Mucosa of stomach (tissue), 1 donor: Measurements from ENCODE around the gene DRD2.

Experiments used
- H3K27me3 ChIP-seq: one replicate; pipeline ENCODE4 v1.7.0; 2013; ENCODE audit warnings: mild to moderate bottlenecking, low read length; ENCODE audit not compliant: control insufficient read depth, insufficient read depth
- H3K36me3 ChIP-seq: one replicate; pipeline ENCODE4 v1.7.0; 2013; ENCODE audit warnings: low read length; ENCODE audit not compliant: control insufficient read depth, insufficient read depth
- H3K4me1 ChIP-seq: one replicate; pipeline ENCODE4 v1.7.0; 2013; ENCODE audit warnings: mild to moderate bottlenecking, low read length; ENCODE audit not compliant: control insufficient read depth, insufficient read depth
- H3K4me3 ChIP-seq: one replicate; pipeline ENCODE4 v1.7.0; 2013; ENCODE audit warnings: low read length
- H3K9ac ChIP-seq: one replicate; pipeline ENCODE4 v1.7.0; 2013; ENCODE audit warnings: mild to moderate bottlenecking, low read length, moderate library complexity
- H3K9me3 ChIP-seq: one replicate; pipeline ENCODE4 v1.7.0; 2013; ENCODE audit warnings: mild to moderate bottlenecking, low read length, moderate library complexity; ENCODE audit not compliant: control insufficient read depth
- donor health status: Pancreatic carcinoma.

The DRD2 gene

DNA sequence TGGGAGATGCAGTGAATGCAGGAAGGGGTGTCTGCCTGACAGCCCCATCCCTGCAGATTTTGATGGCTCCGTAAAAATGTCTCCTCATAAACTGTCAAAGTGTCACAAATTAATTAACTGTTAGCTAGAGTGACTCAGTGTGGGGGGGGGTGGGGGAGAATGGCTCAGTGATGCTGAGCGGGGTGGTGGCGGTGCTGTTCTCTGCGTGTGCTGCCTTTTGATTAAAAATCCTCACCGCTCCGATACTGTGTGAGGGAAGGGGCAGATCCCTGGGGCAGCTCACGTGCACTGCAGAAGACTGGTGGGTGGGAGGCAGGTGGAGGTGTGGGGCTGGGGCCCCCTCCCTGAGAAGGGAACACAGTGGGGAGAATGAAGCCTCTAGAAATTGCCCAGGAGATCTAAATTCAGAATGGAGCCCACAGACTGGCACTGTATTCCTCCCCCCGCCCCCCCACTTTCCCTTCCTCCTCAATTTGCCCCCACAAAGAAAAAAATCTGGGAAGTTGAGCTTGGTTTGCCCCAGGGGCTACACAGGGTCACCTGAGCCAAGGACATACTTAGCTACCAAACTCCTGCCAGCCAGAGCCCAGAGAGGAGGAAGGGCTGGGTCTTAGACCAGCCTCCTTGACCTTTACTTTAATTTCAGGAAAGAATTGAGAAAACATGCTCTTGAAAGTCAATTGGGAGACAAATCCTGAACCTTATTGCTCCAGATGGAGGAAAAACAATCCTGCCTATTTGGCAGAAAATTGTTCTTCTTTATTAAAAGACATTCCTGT lies 39.8 kb downstream of the DRD2 start:
- H3K36me3 ChIP-seq: no peaks in the 10 kb centered on the region
- H3K4me3 ChIP-seq: no peak overlapping the region
- peaks cover 5% of the 10 kb centered on the region for H3K27me3 ChIP-seq
- H3K4me1 ChIP-seq: no peaks in the 10 kb centered on the region
- no peaks in the 10 kb centered on the region for H3K9me3 ChIP-seq
- no peak overlapping the region for H3K9ac ChIP-seq

DNA sequence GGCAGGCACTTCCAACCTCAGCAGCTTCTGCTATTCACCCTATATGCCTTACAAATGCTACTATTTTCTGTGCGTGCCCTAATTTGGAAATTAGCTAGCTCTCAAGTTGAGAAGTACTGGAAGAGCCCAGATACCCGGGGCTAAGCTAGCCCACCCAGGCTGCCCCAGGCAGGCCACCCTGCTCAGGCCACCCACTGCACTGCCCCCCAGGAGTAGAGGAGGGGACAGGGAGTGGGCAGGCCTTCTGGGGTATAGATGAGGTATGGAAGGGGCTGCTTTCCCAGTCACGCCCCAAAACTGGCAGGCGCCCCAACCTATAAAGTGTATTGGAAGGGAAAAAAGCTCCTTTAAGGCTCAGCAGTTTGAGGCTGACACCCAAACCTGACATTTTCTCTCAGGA lies 43.5 kb downstream of the DRD2 start:
- H3K27me3 ChIP-seq: peaks cover 5% of the 10 kb centered on the region
- no peaks in the 10 kb centered on the region for H3K4me1 ChIP-seq
- H3K4me3 ChIP-seq: no peak overlapping the region
- no peaks in the 10 kb centered on the region for H3K9me3 ChIP-seq
- H3K36me3 ChIP-seq: no peaks in the 10 kb centered on the region
- no peak overlapping the region for H3K9ac ChIP-seq

DNA sequence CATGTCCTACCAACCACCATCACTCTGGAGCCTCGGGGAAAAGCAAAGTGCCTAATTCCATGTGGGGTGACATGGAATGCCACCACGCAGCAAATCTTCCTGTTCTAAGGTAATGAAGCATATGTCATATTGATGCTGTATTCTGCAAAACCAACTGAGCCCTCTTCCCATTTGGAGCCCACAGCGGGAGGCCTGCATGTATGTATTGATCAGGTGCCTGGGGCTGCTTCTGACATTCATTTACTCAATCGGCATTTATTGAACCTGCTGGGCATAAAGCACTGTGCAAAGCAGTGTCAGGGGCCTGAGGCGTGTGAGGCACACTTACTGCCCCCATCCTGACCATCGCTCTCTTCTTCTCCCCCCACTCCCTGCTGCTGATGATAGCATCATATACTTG lies 48.5 kb downstream of the DRD2 start:
- H3K36me3 ChIP-seq: no peaks in the 10 kb centered on the region
- no peaks in the 10 kb centered on the region for H3K9me3 ChIP-seq
- no peaks in the 10 kb centered on the region for H3K27me3 ChIP-seq
- H3K4me1 ChIP-seq: no peaks in the 10 kb centered on the region
- H3K9ac ChIP-seq: no peak overlapping the region
- H3K4me3 ChIP-seq: no peak overlapping the region

DNA sequence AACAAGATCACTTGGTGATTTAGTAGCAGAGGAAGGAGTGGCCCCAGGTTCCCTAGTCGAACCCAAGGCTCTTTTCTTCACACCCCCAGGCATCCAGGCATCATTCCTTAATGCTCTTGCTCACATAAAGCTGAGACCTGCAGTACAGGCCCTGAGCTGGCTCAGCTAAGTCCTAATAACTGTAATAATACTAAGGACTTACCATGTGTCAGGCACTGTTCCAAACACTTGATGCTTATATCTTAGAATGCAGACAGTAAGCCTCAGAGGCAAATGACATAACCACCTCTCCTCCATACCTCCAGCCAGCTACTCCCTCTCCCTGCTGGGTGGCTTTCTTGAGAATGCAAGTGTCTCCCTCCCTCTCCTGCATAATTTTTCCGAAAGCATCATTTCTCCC lies 54.4 kb downstream of the DRD2 start:
- Histone ChIP-seq H3K4me3 (no peak overlapping the region), H3K27me3 (no peaks in the 10 kb centered on the region), H3K36me3 (no peaks in the 10 kb centered on the region), H3K4me1 (no peaks in the 10 kb centered on the region), H3K9me3 (no peaks in the 10 kb centered on the region), H3K9ac (no peak overlapping the region)

DNA sequence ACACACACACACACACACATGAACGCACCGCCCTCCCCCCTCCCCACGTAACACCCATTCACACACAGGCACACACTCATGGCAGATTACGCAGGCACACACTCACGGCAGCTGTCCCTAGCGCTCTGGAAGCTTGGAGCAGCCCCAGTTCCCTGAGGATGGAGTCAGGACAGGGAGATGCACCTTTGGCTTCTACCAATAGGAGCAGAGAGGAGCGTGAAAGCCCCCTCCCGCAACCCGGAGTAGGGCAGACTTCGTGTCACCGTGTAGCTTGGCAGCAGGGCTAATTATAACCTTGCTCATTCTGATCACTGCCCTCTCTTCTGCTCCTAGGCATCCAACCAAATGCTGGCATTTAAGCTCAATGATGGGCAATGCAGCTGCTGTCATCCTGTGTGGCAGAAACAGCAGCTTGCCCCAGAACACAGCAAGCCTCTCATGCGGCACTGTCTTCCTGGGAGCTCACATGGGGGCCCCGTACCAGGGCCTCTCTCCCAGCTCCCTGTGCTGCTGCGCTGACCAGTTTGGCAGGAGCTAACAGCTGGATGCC lies 55.7 kb downstream of the DRD2 start:
- no peak overlapping the region for H3K4me3 ChIP-seq
- no peaks in the 10 kb centered on the region for H3K36me3 ChIP-seq
- H3K9me3 ChIP-seq: no peaks in the 10 kb centered on the region
- H3K4me1 ChIP-seq: no peaks in the 10 kb centered on the region
- H3K9ac ChIP-seq: no peak overlapping the region
- H3K27me3 ChIP-seq: no peaks in the 10 kb centered on the region

DNA sequence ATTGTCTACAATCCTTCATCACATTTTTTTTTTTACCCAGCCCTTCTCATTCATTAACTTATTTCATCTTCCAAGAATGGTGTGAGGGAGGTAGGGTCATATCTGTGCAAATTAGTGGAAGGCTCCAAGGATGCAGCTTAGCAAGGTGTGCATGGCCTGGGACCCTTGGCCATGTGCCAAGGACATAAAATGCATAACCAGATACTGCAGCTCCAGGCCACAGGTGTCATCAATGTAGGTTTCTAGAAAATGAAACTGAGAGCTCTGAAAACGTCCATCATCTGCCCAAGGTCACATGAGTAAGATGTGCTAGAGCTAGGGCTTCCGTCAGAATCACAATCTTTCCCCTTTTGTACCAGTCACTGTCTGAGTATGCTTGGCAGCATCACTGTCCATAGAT lies 57.8 kb downstream of the DRD2 start:
- Histone ChIP-seq H3K27me3 (no peaks in the 10 kb centered on the region), H3K4me1 (no peaks in the 10 kb centered on the region), H3K9me3 (no peaks in the 10 kb centered on the region), H3K4me3 (no peak overlapping the region), H3K36me3 (no peaks in the 10 kb centered on the region), H3K9ac (no peak overlapping the region)

DNA sequence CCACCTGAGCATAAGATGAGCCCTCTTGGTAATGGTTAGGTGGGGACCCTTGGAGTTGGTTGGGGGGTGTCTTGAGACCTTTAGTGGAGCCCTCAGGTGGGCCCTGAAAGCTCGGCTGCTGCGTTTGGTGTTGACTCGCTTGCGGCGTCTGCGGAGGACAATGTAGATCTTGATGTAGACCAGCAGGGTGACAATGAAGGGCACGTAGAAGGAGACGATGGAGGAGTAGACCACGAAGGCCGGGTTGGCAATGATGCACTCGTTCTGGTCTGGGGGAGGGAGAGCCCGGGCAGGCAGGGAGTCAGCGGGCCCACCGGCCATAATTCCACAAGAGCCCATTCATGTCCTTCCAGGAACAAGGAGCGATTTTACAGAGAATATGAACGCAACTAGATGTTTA lies 59.9 kb downstream of the DRD2 start:
- no peak overlapping the region for H3K4me3 ChIP-seq
- no peaks in the 10 kb centered on the region for H3K27me3 ChIP-seq
- H3K9ac ChIP-seq: no peak overlapping the region
- no peaks in the 10 kb centered on the region for H3K9me3 ChIP-seq
- no peaks in the 10 kb centered on the region for H3K4me1 ChIP-seq
- no peaks in the 10 kb centered on the region for H3K36me3 ChIP-seq

DNA sequence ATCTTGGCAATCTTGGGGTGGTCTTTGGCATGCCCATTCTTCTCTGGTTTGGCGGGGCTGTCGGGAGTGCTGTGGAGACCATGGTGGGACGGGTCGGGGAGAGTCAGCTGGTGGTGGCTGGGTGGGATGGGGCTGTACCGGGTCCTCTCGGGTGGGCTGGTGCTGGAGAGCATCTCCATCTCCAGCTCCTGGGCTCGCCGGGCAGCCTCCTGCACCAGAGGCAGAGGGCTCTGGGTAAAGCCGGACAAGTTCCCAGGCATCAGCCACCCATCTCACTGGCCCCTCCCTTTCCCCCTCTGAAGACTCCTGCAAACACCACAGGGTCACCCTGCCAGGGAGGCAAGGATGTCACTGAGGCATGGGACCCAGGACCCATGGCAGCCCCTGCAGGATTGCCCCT lies 62.5 kb downstream of the DRD2 start:
- Histone ChIP-seq H3K27me3 (no peaks in the 10 kb centered on the region), H3K4me3 (no peak overlapping the region), H3K4me1 (no peaks in the 10 kb centered on the region), H3K9me3 (no peaks in the 10 kb centered on the region), H3K9ac (no peak overlapping the region), H3K36me3 (no peaks in the 10 kb centered on the region)

DNA sequence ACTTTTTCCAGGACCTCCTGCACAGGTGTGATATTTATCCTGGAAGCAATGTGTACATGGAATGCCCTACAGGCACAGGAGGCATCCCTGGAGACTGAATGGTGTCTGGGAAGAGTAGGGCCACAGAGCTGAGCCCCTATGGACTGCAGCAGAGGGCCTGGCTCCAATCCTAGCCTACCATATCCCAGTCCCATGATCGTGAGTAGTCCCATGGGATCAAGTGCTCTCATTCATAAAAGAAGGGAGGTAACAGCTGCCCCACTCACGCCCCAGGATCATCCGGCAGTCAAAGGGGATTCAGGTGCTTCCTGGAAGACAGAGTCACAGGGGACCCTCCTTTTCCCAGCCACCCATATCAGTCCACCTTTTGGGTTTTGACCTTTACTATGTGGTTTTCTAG lies 63.7 kb downstream of the DRD2 start:
- H3K27me3 ChIP-seq: no peaks in the 10 kb centered on the region

DNA sequence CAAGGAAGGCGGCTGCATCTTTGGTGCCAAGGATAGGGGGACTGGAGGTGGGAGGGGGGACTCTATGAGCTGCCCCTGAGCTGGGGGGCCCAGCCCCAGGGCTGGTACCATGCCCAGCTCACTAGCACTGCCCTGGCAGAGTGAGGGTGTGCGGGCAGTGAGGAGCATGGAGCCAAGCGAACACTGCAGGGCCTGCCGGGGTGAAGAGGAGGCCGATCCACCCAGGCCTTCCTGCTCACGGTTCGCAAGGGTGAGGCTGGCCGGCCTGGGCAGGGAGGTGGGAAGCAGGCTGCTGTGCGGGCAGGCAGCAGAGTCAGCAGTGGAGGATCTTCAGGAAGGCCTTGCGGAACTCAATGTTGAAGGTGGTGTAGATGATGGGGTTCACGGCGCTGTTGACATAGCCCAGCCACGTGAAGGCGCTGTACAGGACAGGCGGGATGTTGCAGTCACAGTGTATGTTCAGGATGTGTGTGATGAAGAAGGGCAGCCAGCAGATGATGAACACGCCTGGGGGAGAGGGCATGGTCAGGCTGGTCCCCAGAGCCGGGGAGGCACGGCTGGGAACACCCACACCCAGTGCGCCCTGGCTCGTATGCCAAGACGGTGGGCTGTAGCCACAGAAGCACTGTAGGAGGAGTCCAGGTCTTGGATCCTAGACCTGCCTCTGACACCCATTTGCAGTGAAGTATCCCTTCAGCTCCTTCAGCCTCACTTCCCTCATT lies 64.6 kb downstream of the DRD2 start:
- Histone ChIP-seq H3K4me3 (no peak overlapping the region), H3K27me3 (no peaks in the 10 kb centered on the region), H3K36me3 (no peaks in the 10 kb centered on the region)

More for the DNA sequence above, 63.7 kb downstream of the DRD2 start:
- no peaks in the 10 kb centered on the region for H3K9me3 ChIP-seq
- no peaks in the 10 kb centered on the region for H3K36me3 ChIP-seq
- no peaks in the 10 kb centered on the region for H3K4me1 ChIP-seq
- H3K9ac ChIP-seq: no peak overlapping the region
- no peak overlapping the region for H3K4me3 ChIP-seq

DNA sequence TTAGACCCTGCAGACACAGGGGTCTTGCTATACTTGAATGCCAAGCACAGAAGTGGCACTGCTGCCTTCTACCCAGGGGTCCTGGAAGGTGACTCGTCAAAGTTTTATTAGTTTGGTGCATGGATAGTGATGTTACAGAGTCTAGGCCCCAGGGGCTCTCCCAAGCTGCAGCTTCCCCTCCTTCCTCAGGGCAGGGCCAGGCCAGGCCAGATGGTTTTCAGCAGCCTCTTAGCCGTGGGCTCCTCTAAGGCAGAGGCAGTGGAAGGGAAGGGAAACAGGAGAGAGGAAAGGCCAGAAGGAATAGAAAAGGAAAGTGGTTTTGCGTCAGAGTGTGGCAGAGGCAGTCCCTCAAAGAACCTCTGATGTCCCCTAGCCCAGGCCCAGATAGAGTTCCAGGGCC lies 65.7 kb downstream of the DRD2 start:
- no peaks in the 10 kb centered on the region for H3K27me3 ChIP-seq
- no peak overlapping the region for H3K4me3 ChIP-seq
- H3K36me3 ChIP-seq: no peaks in the 10 kb centered on the region
- H3K4me1 ChIP-seq: no peaks in the 10 kb centered on the region
- no peak overlapping the region for H3K9ac ChIP-seq
- no peaks in the 10 kb centered on the region for H3K9me3 ChIP-seq

More for the DNA sequence above, 64.6 kb downstream of the DRD2 start:
- H3K9me3 ChIP-seq: no peaks in the 10 kb centered on the region
- H3K9ac ChIP-seq: no peak overlapping the region
- H3K4me1 ChIP-seq: no peaks in the 10 kb centered on the region

DNA sequence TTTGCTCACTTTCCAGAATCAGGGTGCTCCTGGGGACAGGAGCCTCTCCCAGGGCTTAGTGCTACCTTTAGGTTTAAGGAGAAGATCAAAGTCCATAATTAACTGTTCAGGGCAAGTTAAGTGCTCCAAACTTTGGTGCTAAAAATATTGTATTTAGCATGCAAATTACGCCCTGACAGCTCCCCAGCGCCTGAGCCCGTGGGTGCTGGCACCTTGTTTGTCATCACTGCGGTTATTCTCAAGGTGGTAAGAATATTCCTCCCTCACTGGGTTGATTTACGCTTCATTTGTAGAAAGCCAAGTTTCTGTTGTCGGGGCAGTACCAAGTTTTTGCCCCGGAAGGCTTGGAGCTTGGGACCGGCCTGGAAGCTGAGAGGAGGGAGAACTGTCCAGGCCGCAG lies 66.3 kb downstream of the DRD2 start:
- Histone ChIP-seq H3K4me3 (no peak overlapping the region), H3K9ac (no peak overlapping the region), H3K27me3 (no peaks in the 10 kb centered on the region), H3K9me3 (no peaks in the 10 kb centered on the region), H3K36me3 (no peaks in the 10 kb centered on the region), H3K4me1 (no peaks in the 10 kb centered on the region)
